ENCODE data around the gene SRP9.
"Not testable (repeated sequence)": the region's sequence is repeated elsewhere in the genome, so short reads cannot be mapped to it uniquely, and the experiment has no call there.

SRP9 gene

GRCh38 chr1:225777058-225777582 is 506 bp upstream of the SRP9 start:
- H3K9me3 Mint-ChIP-seq = no peaks in the 10 kb centered on the region

GRCh38 chr1:225778337-225778669 is 677 bp downstream of the SRP9 start:
- TF ChIP-seq CTCF (IDR thresholded peaks at IDR 0.05; ENCODE audit: unreplicated experiment in 3 of 3) = no peak
- H3K4me1 Mint-ChIP-seq = peaks cover 33% of the 10 kb centered on the region
- H3K27ac Mint-ChIP-seq = no peak overlapping the region
- H3K4me3 Mint-ChIP-seq = no peak overlapping the region
- peaks cover 3% of the 10 kb centered on the region for H3K27me3 Mint-ChIP-seq (ENCODE audit: low read depth)
- H3K9me3 Mint-ChIP-seq = no peaks in the 10 kb centered on the region
- H3K36me3 Mint-ChIP-seq (ENCODE audit: low read depth) = peaks cover 14% of the 10 kb centered on the region

More at GRCh38 chr1:225777058-225777582, 506 bp upstream of the SRP9 start:
- peaks cover 6% of the 10 kb centered on the region for H3K36me3 Mint-ChIP-seq (ENCODE audit: low read depth)
- peaks cover 4% of the 10 kb centered on the region for H3K27me3 Mint-ChIP-seq (ENCODE audit: low read depth)
- peaks cover 36% of the 10 kb centered on the region for H3K4me1 Mint-ChIP-seq
- no peak overlapping the region for H3K27ac Mint-ChIP-seq
- no peak overlapping the region for H3K4me3 Mint-ChIP-seq
- no peak for TF ChIP-seq CTCF (IDR thresholded peaks at IDR 0.05; ENCODE audit: unreplicated experiment in 3 of 3)

- H3K4me1 Mint-ChIP-seq = peaks cover 29% of the 10 kb centered on the region
- peaks cover 23% of the 10 kb centered on the region for H3K36me3 Mint-ChIP-seq (ENCODE audit: low read depth)
- H3K4me3 Mint-ChIP-seq; H3K9me3 Mint-ChIP-seq; H3K27ac Mint-ChIP-seq; H3K27me3 Mint-ChIP-seq (ENCODE audit: low read depth): not testable (repeated sequence)
These were observed 1.5 kb downstream of the SRP9 start for GRCh38 chr1:225779165-225779564.

GRCh38 chr1:225780134-225780533 is 2.5 kb downstream of the SRP9 start:
- H3K9me3 Mint-ChIP-seq = no peaks in the 10 kb centered on the region
- no peak overlapping the region for H3K27ac Mint-ChIP-seq
- H3K27me3 Mint-ChIP-seq (ENCODE audit: low read depth) = no peaks in the 10 kb centered on the region
- peaks cover 30% of the 10 kb centered on the region for H3K36me3 Mint-ChIP-seq (ENCODE audit: low read depth)
- peaks cover 27% of the 10 kb centered on the region for H3K4me1 Mint-ChIP-seq
- no peak for TF ChIP-seq CTCF (IDR thresholded peaks at IDR 0.05; ENCODE audit: unreplicated experiment in 3 of 3)
- peak overlapping the region; percentile 48 to 67 (median 67) for H3K4me3 Mint-ChIP-seq

GRCh38 chr1:225780630-225781029 is 3.0 kb downstream of the SRP9 start:
- Mint-ChIP-seq H3K4me3 (peak overlapping the region; percentile 62 to 80 (median 71)), H3K4me1 (peaks cover 27% of the 10 kb centered on the region), H3K36me3 (ENCODE audit: low read depth) (peaks cover 30% of the 10 kb centered on the region), H3K9me3 (no peaks in the 10 kb centered on the region), H3K27me3 (ENCODE audit: low read depth) (no peaks in the 10 kb centered on the region), H3K27ac (peak overlapping the region; percentile 21 to 76 (median 53))
- no peak for TF ChIP-seq CTCF (IDR thresholded peaks at IDR 0.05; ENCODE audit: unreplicated experiment in 3 of 3)

- Mint-ChIP-seq H3K36me3 (ENCODE audit: low read depth) (peaks cover 91% of the 10 kb centered on the region), H3K9me3 (peaks cover 25% of the 10 kb centered on the region)
- H3K4me3 Mint-ChIP-seq; H3K27me3 Mint-ChIP-seq (ENCODE audit: low read depth); H3K27ac Mint-ChIP-seq; H3K4me1 Mint-ChIP-seq: not testable (repeated sequence)
These were observed 11.5 kb downstream of the SRP9 start for GRCh38 chr1:225789142-225789541.

- Mint-ChIP-seq H3K27ac (no peak overlapping the region), H3K9me3 (peaks cover 45% of the 10 kb centered on the region), H3K36me3 (ENCODE audit: low read depth) (peaks cover 92% of the 10 kb centered on the region), H3K27me3 (ENCODE audit: low read depth) (no peaks in the 10 kb centered on the region), H3K4me3 (no peak overlapping the region), H3K4me1 (no peaks in the 10 kb centered on the region)
- no peak for TF ChIP-seq CTCF (IDR thresholded peaks at IDR 0.05; ENCODE audit: unreplicated experiment in 3 of 3)
These were observed 17.3 kb downstream of the SRP9 start for GRCh38 chr1:225794954-225795353.

GRCh38 chr1:225796097-225796496 is 18.5 kb downstream of the SRP9 start:
- H3K9me3 Mint-ChIP-seq = peaks cover 38% of the 10 kb centered on the region
- H3K4me1 Mint-ChIP-seq; H3K27me3 Mint-ChIP-seq (ENCODE audit: low read depth); H3K27ac Mint-ChIP-seq; H3K4me3 Mint-ChIP-seq: not testable (repeated sequence)
- peaks cover 90% of the 10 kb centered on the region for H3K36me3 Mint-ChIP-seq (ENCODE audit: low read depth)

- not testable (repeated sequence) for H3K27ac Mint-ChIP-seq; H3K27me3 Mint-ChIP-seq (ENCODE audit: low read depth); H3K9me3 Mint-ChIP-seq
These were observed 23.5 kb downstream of the SRP9 start for GRCh38 chr1:225801146-225801545.

More at GRCh38 chr1:225801146-225801545, 23.5 kb downstream of the SRP9 start:
- H3K4me3 Mint-ChIP-seq, H3K4me1 Mint-ChIP-seq: not testable (repeated sequence)
- H3K36me3 Mint-ChIP-seq (ENCODE audit: low read depth) = peaks cover 48% of the 10 kb centered on the region

Data from nephron (organoid).